HG02973 (cell line): ENCODE data around the gene CTNNA3.
A peak's percentile ranks its signal among the peaks of the same experiment; 100 is the strongest.

Experiments
- ATAC-seq: cut with Tn5 transposase; IDR thresholded peaks from one replicate; pipeline ENCODE4 v1.9.1; 2021; ENCODE audit warnings: moderate library complexity; ENCODE audit not compliant: unreplicated experiment

CTNNA3 gene

DNA sequence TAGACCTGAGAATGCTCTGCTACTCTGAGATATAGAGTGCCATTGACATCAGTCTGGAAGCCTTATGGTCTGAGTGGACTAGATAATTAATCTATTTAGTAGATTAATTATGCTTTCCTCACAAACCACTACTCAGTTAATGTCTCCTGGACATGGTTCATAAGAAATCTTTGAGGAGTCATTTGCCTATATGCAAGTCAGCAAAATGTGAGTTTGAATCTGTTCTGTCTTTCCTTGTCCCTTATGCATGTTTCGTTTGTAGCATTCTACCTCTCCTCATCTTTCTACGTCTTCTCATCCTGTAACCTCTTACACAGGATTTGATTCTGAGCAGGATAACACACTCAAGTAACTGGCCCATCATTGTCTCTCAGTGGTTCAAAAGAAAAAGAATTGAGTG is 1505.6 kb downstream of the CTNNA3 start:
- no peak for ATAC-seq

- no peak for ATAC-seq
These were observed 1506.7 kb downstream of the CTNNA3 start for GRCh38 chr10:66189271-66189670.

DNA sequence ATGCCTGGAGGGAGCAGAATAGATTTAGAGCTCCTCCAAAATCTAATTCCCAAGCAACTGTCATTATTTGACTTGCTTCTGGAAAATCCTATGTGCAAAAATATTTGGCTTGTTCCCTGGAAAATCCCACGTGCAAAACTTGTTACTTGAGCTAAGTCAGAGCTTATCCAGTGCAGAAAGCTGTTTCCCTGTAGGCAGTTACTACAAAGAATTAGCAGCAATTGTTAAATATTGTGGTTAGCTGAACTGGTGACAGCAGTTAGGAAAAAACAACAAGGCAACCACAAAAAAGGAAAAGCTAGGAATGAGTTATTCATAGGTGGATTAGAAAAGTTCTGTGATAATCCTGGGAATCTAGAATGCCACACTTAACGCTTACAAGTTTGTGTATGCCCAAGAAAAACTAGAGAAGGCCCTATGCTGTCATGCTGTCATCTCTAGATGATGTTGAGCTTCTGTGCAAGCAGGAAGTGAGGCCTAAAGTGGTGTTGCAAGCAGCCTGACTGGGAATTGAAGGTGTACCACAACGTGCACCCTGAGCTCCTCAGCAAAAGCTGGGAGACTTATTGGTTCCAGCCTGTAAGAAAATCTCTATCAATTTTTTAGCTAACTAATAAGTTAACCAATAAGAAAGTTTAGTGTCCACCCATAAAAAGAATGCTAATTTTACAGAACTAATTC is 1508.8 kb downstream of the CTNNA3 start:
- ATAC-seq: no peak

DNA sequence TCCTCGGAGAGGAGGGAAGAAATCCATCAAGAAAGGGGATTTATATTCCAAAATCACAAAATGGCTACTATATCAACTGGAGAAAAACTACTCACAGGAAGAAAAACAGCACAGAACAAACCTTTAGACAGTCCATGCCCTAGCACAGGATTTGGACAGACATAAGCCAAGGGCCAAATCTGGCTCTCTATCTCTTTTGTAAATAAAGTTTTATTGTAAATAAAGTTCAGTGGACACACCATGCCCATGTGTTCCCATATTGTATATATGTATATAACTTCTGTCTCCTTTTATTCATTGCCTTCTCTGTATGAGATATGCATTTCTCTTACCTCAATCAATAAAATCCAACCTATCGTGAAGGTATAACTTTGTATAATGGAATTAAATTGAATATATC is 1513.0 kb downstream of the CTNNA3 start:
- no peak for ATAC-seq

DNA sequence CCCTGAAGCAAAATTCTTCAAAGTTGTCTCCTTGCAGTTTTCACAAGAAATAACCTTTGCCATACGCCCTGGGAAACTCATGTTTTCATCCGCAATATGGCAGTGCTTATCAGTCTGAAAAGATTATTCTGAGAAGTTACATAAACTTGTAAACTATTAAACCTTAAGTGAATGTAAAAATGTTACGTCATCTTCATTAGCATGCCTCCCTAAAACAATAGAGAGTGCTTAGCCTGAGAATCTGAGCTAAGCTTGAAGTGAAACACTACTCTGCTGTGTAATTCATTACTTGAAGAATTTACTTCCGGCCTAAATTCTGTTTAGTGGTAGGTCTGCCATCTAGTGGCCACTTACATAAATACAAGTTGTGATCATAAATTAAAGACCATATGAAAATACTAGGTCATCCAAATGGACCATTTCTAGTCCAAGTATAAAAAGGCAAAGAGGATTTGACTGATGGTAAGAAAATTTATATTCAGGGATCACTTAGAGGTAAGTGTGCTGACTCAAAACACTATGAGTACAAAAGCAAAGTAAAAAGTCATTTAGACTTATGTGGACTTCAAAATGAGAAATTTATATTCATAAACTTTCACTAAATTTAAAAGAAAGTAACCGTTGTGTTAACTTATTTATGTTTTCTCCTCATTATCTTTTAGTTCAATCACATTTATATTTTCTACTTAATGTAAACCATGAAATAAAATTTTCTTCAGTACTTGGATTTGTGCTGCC is 1515.2 kb downstream of the CTNNA3 start:
- peak; percentile 86 for ATAC-seq

DNA sequence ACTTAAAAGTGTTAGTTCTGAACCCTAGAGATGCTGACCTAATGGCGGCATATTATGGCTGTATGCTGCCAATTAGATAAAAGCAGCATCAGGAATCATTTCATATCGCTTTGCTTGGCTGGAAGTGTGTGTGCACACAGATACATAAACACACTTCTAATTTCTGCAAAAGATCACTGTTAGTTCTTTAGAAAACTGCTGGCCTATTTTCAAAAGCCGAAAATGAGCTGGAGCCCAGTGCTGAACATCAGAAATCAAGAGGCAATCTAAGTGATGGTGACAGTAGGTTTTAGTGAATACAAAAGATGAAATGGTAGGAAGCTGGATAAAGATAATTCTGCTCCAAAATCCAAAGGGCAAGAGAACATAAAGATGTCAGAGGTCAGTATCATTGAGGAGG is 1516.0 kb downstream of the CTNNA3 start:
- ATAC-seq: no peak

GRCh38 chr10:66176772-66177171 is 1519.2 kb downstream of the CTNNA3 start:
- no peak for ATAC-seq

DNA sequence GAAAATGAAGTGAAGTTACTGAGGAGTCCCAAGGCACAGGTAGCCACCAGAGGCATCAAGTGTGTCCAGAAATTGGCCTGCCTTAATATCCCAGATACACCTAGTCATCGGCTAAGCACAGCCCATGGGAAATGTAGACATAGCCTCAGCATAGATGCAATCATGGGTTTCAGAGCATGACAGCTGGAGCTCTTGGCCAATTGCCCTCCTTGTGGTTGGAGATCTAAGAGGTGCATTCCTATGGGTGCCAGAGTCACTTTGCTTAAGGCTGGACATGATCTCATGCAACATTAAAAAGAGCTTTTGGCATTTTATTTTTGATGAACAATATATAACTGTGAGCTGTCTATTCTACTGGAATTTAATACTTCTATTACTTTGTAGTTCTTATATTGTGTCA is 1528.2 kb downstream of the CTNNA3 start:
- ATAC-seq: no peak

DNA sequence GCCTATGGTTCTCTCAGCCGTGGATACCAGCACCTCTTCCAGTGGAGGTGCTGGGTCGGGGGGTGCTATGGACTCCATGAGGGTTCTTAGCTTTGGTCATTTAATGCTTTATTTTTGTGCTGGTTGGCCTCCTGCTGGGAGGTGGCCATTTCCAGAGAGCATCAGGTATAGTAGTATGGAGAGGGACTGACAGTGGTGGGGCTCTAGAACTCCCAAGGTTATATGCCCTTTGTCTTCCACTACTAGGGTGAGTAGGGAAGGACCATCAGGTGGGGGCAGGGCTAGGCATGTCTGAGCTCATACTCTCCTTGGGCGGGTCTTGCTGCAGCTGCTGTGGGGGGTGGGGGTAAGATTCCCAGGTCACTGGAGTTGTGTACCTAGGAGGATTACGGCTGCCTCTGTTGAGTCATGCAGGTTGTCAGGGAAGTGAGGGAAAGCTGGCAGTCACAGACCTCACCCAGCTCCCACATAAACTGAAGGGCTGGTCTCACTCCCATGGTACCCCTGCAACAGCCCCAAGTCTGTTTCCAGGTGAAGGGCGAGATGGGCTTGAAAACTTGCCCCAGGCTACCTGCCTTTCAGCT is 1533.3 kb downstream of the CTNNA3 start:
- ATAC-seq: no peak

GRCh38 chr10:66151346-66151745 is 1544.6 kb downstream of the CTNNA3 start:
- ATAC-seq: no peak

DNA sequence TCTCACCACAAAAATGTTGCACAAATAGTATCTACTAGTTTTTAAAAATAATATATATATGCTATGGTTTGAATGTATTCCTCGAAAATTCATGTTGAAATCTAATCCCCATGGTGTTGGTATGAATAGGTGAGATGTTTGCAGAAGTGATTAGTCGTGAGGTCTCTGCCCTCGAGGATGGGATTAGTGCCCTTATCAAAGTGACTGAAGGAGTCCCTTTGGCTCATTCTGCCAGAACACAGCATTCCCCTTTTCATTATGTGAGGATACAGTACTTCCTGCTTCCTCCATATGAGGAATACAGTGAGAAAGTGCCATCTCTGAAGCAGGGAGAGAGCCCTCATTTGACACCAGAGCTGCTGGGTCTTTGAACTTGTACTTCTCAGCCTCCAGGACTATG is 1547.7 kb downstream of the CTNNA3 start:
- no peak for ATAC-seq

GRCh38 chr10:66144016-66144415 is 1552.0 kb downstream of the CTNNA3 start:
- no peak for ATAC-seq

DNA sequence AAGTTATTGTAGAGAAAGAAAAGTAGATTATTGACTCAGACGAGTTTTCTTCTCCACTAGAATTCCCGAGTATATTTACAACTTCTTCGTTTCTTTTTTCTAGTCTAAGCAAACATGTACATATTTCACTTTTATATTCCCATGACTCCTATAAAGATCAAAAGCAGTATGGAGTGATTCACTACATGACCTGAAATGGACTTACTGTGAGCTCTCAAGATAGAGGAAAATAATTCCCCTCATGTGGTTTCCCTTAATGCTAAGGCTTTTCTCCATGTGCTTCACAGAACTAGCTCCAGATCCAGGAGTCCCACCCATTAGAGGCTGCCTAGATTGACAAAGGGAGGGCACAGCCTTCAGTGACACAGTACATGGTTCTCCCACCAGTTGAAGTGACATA is 1593.2 kb downstream of the CTNNA3 start:
- no peak for ATAC-seq

GRCh38 chr10:66098595-66099480 is 1597.2 kb downstream of the CTNNA3 start:
- ATAC-seq: no peak

- no peak for ATAC-seq
These were observed 1600.4 kb downstream of the CTNNA3 start for GRCh38 chr10:66095610-66096009.

DNA sequence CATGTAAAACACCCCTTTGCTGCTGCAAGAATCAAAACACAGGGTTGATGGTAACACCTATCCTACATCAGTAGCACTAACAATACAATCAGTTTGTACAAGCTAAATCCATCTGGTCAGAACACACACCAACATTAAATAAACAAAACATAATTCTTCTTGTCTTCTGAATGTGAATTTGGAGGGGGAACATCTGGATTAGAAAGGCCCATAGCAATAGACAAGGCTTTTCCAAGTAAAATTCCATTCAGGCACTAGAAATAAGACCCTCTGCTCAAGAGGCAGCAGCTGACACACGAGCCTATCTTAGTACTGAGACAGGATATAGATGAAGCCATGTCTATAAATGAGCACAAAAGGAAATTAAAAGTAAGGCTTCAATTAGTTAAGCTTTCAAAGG is 1610.1 kb downstream of the CTNNA3 start:
- ATAC-seq: no peak

DNA sequence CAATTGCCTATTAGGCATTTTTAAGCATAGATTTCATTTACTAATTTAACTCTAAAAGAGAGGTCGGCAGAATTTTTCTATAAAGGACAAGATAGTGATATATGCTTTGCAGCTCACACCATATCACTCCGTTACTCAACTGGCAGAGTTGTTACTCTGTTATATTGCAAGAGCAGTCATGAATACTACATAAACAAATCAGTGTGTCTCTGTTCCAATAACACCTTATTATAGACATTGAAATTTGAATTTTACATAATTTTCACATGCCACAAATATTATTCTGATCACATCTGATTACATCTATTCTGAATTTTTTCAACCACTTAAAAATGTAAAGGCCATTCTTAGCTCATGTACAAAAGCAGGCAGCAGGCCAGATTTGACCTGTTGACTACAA is 1624.1 kb downstream of the CTNNA3 start:
- no peak for ATAC-seq

GRCh38 chr10:66058594-66058993 is 1637.4 kb downstream of the CTNNA3 start:
- no peak for ATAC-seq

- no peak for ATAC-seq
These were observed 1646.7 kb downstream of the CTNNA3 start for GRCh38 chr10:66049335-66049734.

GRCh38 chr10:66045859-66046258 is 1650.1 kb downstream of the CTNNA3 start:
- ATAC-seq: no peak

DNA sequence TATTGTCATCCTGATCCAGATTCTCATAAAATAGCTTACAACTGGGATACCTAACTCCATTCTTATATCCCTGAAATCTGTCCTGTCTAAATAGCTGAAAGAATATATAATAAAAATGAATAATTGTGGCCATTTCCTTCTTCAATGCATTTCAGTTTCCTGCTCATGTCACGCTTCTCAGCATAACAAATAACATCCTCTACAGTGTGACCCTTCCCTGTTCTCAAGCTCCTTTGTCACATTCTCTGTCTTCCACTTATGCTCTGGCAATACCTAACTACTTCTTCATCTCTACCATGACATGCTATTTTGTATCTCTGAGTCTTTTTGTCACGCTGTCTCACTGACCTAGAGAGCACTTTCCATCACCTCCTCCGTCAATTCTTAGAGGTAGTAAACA is 1654.2 kb downstream of the CTNNA3 start:
- ATAC-seq: no peak
